Naive thymus-derived CD4-positive, alpha-beta T cell (primary cell): ENCODE results near the gene DAPK1. TPM values are rescaled to one million over a fixed set of nuclear protein-coding genes. Genes with fewer than 3 reads are reported as not detected.

ENCODE experiments used
- ATAC-seq: fragments of 150-1000 bp; cut with Tn5 transposase; 2 replicates; pipeline ENCODE4 v1.10.0; 2021; ENCODE audit warnings: mild to moderate bottlenecking, moderate library complexity
- CTCF ChIA-PET: fragments of 350-600 bp; sonication (Branson Sonifier 250); formaldehyde crosslinking; loops from one replicate; lab custom pipeline; 2021; ENCODE audit warnings: antibody characterized with exemption; lab: Charles Lee
- POLR2A ChIA-PET: fragments of 350-600 bp; sonication (Branson Sonifier 250); formaldehyde crosslinking; loops from one replicate; lab custom pipeline; 2021; ENCODE audit warnings: antibody characterized with exemption, inconsistent platforms; lab: Charles Lee
- DNase-seq, 9 donors: peaks; one replicate each; pipeline versions ENCODE4 v3.0.0 to v3.0.0-alpha.2; 2020 to 2022; ENCODE audit warnings: mixed read lengths in 1 of 9
- H3K27ac ChIP-seq: one replicate; pipeline ENCODE4 v1.7.0; 2013; ENCODE audit warnings: mild to moderate bottlenecking, low read depth, low read length, moderate library complexity
- H3K27me3 ChIP-seq, 2 donors: one replicate each; pipeline ENCODE4 v1.7.0; 2013; ENCODE audit warnings: low read length in 2 of 2, mild to moderate bottlenecking in 2 of 2, moderate library complexity in 2 of 2; ENCODE audit not compliant: control insufficient read depth in 2 of 2, insufficient read depth in 2 of 2
- H3K36me3 ChIP-seq, 3 experiments: 1 replicate in 2 of 3; 2 replicates in 1 of 3; pipeline ENCODE4 v1.7.0; 2013; ENCODE audit warnings: low read length in 3 of 3, mild to moderate bottlenecking in 3 of 3, moderate library complexity in 1 of 3; ENCODE audit not compliant: insufficient read depth in 3 of 3, control insufficient read depth in 2 of 3
- H3K4me1 ChIP-seq, 2 donors: one replicate each; pipeline ENCODE4 v1.7.0; 2013; ENCODE audit warnings: low read length in 2 of 2, mild to moderate bottlenecking in 2 of 2, moderate library complexity in 1 of 2; ENCODE audit not compliant: control insufficient read depth in 2 of 2, insufficient read depth in 2 of 2
- H3K4me3 ChIP-seq: 2 replicates; pipeline ENCODE4 v1.7.0; 2013; ENCODE audit warnings: mild to moderate bottlenecking, low read length
- H3K9me3 ChIP-seq, 3 experiments: 1 replicate in 2 of 3; 2 replicates in 1 of 3; pipeline ENCODE4 v1.7.0; 2013; ENCODE audit warnings: low read length in 3 of 3; ENCODE audit not compliant: control insufficient read depth in 2 of 3
- H3K27ac Mint-ChIP-seq, 9 donors: one replicate each; pipeline ENCODE4 v1.8.0; 2020 to 2022; ENCODE audit warnings: mixed read lengths in 9 of 9, mild to moderate bottlenecking in 8 of 9, moderate library complexity in 5 of 9, inconsistent platforms in 2 of 9
- H3K27me3 Mint-ChIP-seq, 5 donors: one replicate each; pipeline ENCODE4 v1.8.0; 2021 to 2022; ENCODE audit warnings: mixed read lengths in 5 of 5, mild to moderate bottlenecking in 1 of 5
- H3K36me3 Mint-ChIP-seq, 5 donors: one replicate each; pipeline ENCODE4 v1.8.0; 2020 to 2022; ENCODE audit warnings: mixed read lengths in 5 of 5, mild to moderate bottlenecking in 3 of 5, inconsistent platforms in 1 of 5
- H3K4me1 Mint-ChIP-seq, 7 donors: one replicate each; pipeline ENCODE4 v1.8.0; 2020 to 2022; ENCODE audit warnings: mixed read lengths in 7 of 7, mild to moderate bottlenecking in 3 of 7, inconsistent platforms in 1 of 7
- H3K4me3 Mint-ChIP-seq, 10 donors: one replicate each; pipeline ENCODE4 v1.8.0; 2020 to 2022; ENCODE audit warnings: mild to moderate bottlenecking in 10 of 10, mixed read lengths in 10 of 10, moderate library complexity in 6 of 10, inconsistent platforms in 2 of 10
- H3K9me3 Mint-ChIP-seq, 11 donors: one replicate each; pipeline ENCODE4 v1.8.0; 2020 to 2022; ENCODE audit warnings: mixed read lengths in 11 of 11, mild to moderate bottlenecking in 4 of 11, inconsistent platforms in 1 of 11, moderate library complexity in 1 of 11
- intact Hi-C, 2 donors: fragments of 100-400 bp; cut with micrococcal nuclease; formaldehyde crosslinking; loops; one replicate each; pipeline ENCODE4 v1.15.1; 2023
- polyA plus RNA-seq, 2 donors: library from polyadenylated mRNA; unstranded; fragments of 300-500 nt; fragmentation: Illumina TruSeq; gene quantifications; one replicate each; pipeline ENCODE4 v1.2.3, GENCODE V29; 2021
- total RNA-seq, 6 experiments: library from RNA in 5 of 6; stranded (reverse) in 5 of 6; gene quantifications; 1 replicate in 5 of 6; 2 replicates in 1 of 6; pipeline ENCODE4 v1.2.3 and lab custom pipeline; 2021 to 2026

DAPK1 gene
- 10 to 100 TPM in 1 of 5 experiments, 1 to 10 TPM in 3, under 1 TPM in 1; 0.82 to 44.8 (median 3.4) TPM for total RNA-seq
- under 1 TPM; 0.20 to 0.48 TPM for polyA plus RNA-seq
- total RNA-seq (lab: John Stamatoyannopoulos, UW): 1.1 reads per million

- ChIA-PET CTCF (no interaction called here), POLR2A (no interaction called here)
- Histone ChIP-seq H3K27me3 (no peaks in the 10 kb centered on the region), H3K4me1 (no peaks in the 10 kb centered on the region), H3K36me3 (no peaks in the 10 kb centered on the region), H3K27ac (no peak within 1 kb of the TSS), H3K9me3 (no peaks in the 10 kb centered on the region), H3K4me3 (no peak within 1 kb of the TSS)
- peaks cover 0 to 20% (median 10%) of the 10 kb centered on the region in 7 donors for H3K4me1 Mint-ChIP-seq
- no peaks in the 10 kb centered on the region for H3K36me3 Mint-ChIP-seq
- intact Hi-C loops: no loop called here
- peaks cover 0 to 2% (median 0%) of the 10 kb centered on the region in 11 donors for H3K9me3 Mint-ChIP-seq
- peaks cover 57 to 68% (median 65%) of the 10 kb centered on the region in 5 donors for H3K27me3 Mint-ChIP-seq
- DNase-seq (peak in 2 of 9 donors; percentile 25 to 42), ATAC-seq (peak; percentile 75)
- H3K4me3 Mint-ChIP-seq: peak within 1 kb of the TSS in 9 of 10 donors; percentile 32 to 75 (median 61)
- H3K27ac Mint-ChIP-seq: no peak within 1 kb of the TSS
These were observed at the start of gene DAPK1 for GRCh38 chr9:87497604-87498045. Gene DAPK1 (plus strand): TSS chr9:87497867. CDS start chr9:87499078, 1,211 bp downstream.

- no peak overlapping the region for H3K4me3 Mint-ChIP-seq
- ATAC-seq (no peak), DNase-seq (no peak)
- peaks cover 0 to 6% (median 6%) of the 10 kb centered on the region in 5 donors for H3K36me3 Mint-ChIP-seq
- POLR2A ChIA-PET: no interaction called here
- H3K27ac Mint-ChIP-seq: no peak overlapping the region
- H3K9me3 ChIP-seq: peaks cover 0 to 4% (median 0%) of the 10 kb centered on the region in 3 experiments
- H3K4me1 Mint-ChIP-seq: peaks cover 0 to 7% (median 5%) of the 10 kb centered on the region in 7 donors
- no peak overlapping the region for H3K4me3 ChIP-seq
- no peaks in the 10 kb centered on the region for H3K36me3 ChIP-seq
- intact Hi-C loops: no loop called here
- H3K27ac ChIP-seq: no peak overlapping the region
- CTCF ChIA-PET: no interaction called here
- no peaks in the 10 kb centered on the region for H3K27me3 ChIP-seq
- H3K27me3 Mint-ChIP-seq: peaks cover 2 to 25% (median 10%) of the 10 kb centered on the region in 5 donors
- H3K9me3 Mint-ChIP-seq: peaks cover 0 to 21% (median 10%) of the 10 kb centered on the region in 11 donors
- no peaks in the 10 kb centered on the region for H3K4me1 ChIP-seq
These were observed 46.5 kb upstream of the DAPK1 start for GRCh38 chr9:87451149-87451548.

- POLR2A ChIA-PET: no interaction called here
- CTCF ChIA-PET: no interaction called here
- Mint-ChIP-seq H3K4me3 (no peak overlapping the region), H3K4me1 (no peaks in the 10 kb centered on the region), H3K27me3 (peaks cover 0 to 24% (median 11%) of the 10 kb centered on the region in 5 donors), H3K36me3 (peaks cover 3 to 9% (median 7%) of the 10 kb centered on the region in 5 donors), H3K9me3 (peaks cover 1 to 28% (median 11%) of the 10 kb centered on the region in 11 donors), H3K27ac (no peak overlapping the region)
- H3K36me3 ChIP-seq: no peaks in the 10 kb centered on the region
- peaks cover 0 to 4% (median 0%) of the 10 kb centered on the region in 3 experiments for H3K9me3 ChIP-seq
- no peak for DNase-seq
- intact Hi-C loops: no loop called here
- ATAC-seq: no peak
- no peak overlapping the region for H3K27ac ChIP-seq
- H3K27me3 ChIP-seq: no peaks in the 10 kb centered on the region
- no peaks in the 10 kb centered on the region for H3K4me1 ChIP-seq
- no peak overlapping the region for H3K4me3 ChIP-seq
These were observed 42.3 kb upstream of the DAPK1 start for GRCh38 chr9:87455407-87455806.

GRCh38 chr9:87461256-87461655 is 36.4 kb upstream of the DAPK1 start:
- ATAC-seq (no peak), DNase-seq (no peak)
- Histone ChIP-seq H3K36me3 (no peaks in the 10 kb centered on the region), H3K4me1 (no peaks in the 10 kb centered on the region), H3K27ac (no peak overlapping the region), H3K27me3 (no peaks in the 10 kb centered on the region), H3K9me3 (no peaks in the 10 kb centered on the region), H3K4me3 (no peak overlapping the region)
- H3K4me1 Mint-ChIP-seq: peaks cover 0 to 7% (median 0%) of the 10 kb centered on the region in 7 donors
- CTCF ChIA-PET: interaction anchor here (0.6 kb wide), 2 partner anchors 43 to 216 kb away, joined by 3 to 5 read pairs; no protein-coding TSS in a partner anchor
- POLR2A ChIA-PET: interaction anchor here (0.6 kb wide), 1 partner anchor 115 kb away, joined by 3 read pairs; no protein-coding TSS in a partner anchor
- peaks cover 0 to 7% (median 0%) of the 10 kb centered on the region in 5 donors for H3K27me3 Mint-ChIP-seq
- intact Hi-C loops: no loop called here
- H3K27ac Mint-ChIP-seq: no peak overlapping the region
- H3K36me3 Mint-ChIP-seq: peaks cover 0 to 3% (median under 1%) of the 10 kb centered on the region in 5 donors
- H3K9me3 Mint-ChIP-seq: peaks cover 0 to 9% (median 3%) of the 10 kb centered on the region in 11 donors
- H3K4me3 Mint-ChIP-seq: no peak overlapping the region

- Mint-ChIP-seq H3K4me3 (no peak overlapping the region), H3K36me3 (no peaks in the 10 kb centered on the region), H3K27me3 (peaks cover 0 to under 1% (median 0%) of the 10 kb centered on the region in 5 donors), H3K4me1 (peaks cover 0 to 7% (median 0%) of the 10 kb centered on the region in 7 donors), H3K9me3 (no peaks in the 10 kb centered on the region), H3K27ac (peak overlapping the region in 1 of 9 donors; percentile 22)
- no peaks in the 10 kb centered on the region for H3K27me3 ChIP-seq
- H3K4me1 ChIP-seq: no peaks in the 10 kb centered on the region
- ChIA-PET POLR2A (no interaction called here), CTCF (no interaction called here)
- H3K4me3 ChIP-seq: no peak overlapping the region
- H3K27ac ChIP-seq: no peak overlapping the region
- DNase-seq (peak in 1 of 9 donors; percentile 23), ATAC-seq (no peak)
- no peaks in the 10 kb centered on the region for H3K36me3 ChIP-seq
- intact Hi-C loops: no loop called here
- no peaks in the 10 kb centered on the region for H3K9me3 ChIP-seq
These were observed 33.3 kb upstream of the DAPK1 start for GRCh38 chr9:87464110-87464991.

- no peaks in the 10 kb centered on the region for H3K36me3 ChIP-seq
- ChIA-PET CTCF (no interaction called here), POLR2A (no interaction called here)
- no peak overlapping the region for H3K4me3 ChIP-seq
- Mint-ChIP-seq H3K4me3 (no peak overlapping the region), H3K4me1 (peaks cover 0 to 7% (median 0%) of the 10 kb centered on the region in 7 donors), H3K9me3 (no peaks in the 10 kb centered on the region), H3K27me3 (peaks cover 0 to 2% (median 0%) of the 10 kb centered on the region in 5 donors), H3K27ac (peak overlapping the region in 1 of 9 donors; percentile 22), H3K36me3 (no peaks in the 10 kb centered on the region)
- H3K9me3 ChIP-seq: no peaks in the 10 kb centered on the region
- H3K4me1 ChIP-seq: no peaks in the 10 kb centered on the region
- H3K27me3 ChIP-seq: no peaks in the 10 kb centered on the region
- no peak for DNase-seq
- ATAC-seq: no peak
- no peak overlapping the region for H3K27ac ChIP-seq
- intact Hi-C loops: no loop called here
These were observed 32.7 kb upstream of the DAPK1 start for GRCh38 chr9:87464992-87465378.
